ENCODE results near the gene PMP22. TPM values are rescaled to one million over a fixed set of nuclear protein-coding genes. Genes with fewer than 3 reads are reported as not detected.
A peak's percentile ranks its signal among the peaks of the same experiment; 100 is the strongest.

PMP22 gene
- total and polyA plus RNA-seq, 2 of the 13 experiments (the other 11 are each of a cell fraction or from before 2014, with no cell fraction given), result 5.7 to 6.2 TPM

DNA sequence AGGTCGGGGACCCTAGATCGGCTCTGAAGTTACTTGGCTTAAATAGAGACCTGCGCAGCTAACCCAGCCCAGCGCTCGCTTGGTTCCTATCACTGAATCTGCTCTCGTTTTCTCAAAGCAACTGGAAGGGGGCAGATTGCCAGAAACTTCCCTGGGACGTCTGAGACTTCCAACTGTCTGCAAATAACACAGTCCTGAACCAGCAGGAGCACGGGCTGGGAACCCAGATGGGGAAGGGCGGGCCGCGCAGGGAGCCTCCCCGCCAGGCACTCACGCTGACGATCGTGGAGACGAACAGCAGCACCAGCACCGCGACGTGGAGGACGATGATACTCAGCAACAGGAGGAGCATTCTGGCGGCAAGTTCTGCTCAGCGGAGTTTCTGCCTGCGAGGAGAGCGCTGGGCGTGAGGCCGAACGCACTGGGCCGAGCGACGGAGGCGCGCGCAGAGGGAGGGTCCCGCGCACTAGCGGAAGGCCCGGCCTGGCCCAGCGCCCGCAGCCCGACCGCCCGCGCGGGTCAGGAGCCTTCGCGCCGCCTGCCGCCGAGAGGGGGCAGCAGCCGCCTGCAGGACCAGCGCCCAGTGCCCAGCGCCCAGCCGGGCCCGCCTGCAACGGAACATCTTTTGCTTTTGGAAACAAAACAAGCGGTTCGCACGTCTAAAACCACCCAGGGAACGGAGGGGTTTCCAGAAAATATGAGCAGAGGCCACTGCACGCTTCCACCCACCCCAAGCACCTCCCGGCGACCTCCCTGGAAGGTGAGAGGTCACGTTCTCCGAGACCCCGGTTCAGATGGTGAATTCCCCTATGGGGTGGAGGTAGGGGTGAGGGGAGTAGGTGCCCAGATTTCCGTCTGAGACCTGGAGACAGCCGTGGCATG, 4.5 kb downstream of the PMP22 start (continued):
- TF ChIP-seq ZNF784 (CRISPR knock-in tag; IDR thresholded peaks at IDR 0.05; ENCODE audit: borderline replicate concordance) (peak; percentile 66; the same call in 1 of the 2 replicates), ONECUT2 (CRISPR knock-in tag; IDR thresholded peaks at IDR 0.05) (no peak), ZNF501 (CRISPR knock-in tag; IDR thresholded peaks at IDR 0.05) (no peak), ZNF556 (CRISPR knock-in tag; IDR thresholded peaks at IDR 0.05; ENCODE audit: borderline replicate concordance) (no peak), ATF7 (IDR thresholded peaks at IDR 0.05) (no peak), ATF7 (CRISPR knock-in tag; IDR thresholded peaks at IDR 0.05) (no peak), EHMT2 (IDR thresholded peaks at IDR 0.05; ENCODE audit: borderline replicate concordance, low read depth, low read length) (no peak), CEBPG (CRISPR knock-in tag; IDR thresholded peaks at IDR 0.05) (no peak), ZNF34 (CRISPR knock-in tag; IDR thresholded peaks at IDR 0.05; ENCODE audit: borderline replicate concordance) (no peak), SMYD3 (CRISPR knock-in tag; IDR thresholded peaks at IDR 0.05) (no peak), ZSCAN29 (CRISPR knock-in tag; conservative IDR thresholded peaks at IDR 0.05) (no peak), ZMYM2 (CRISPR knock-in tag; IDR thresholded peaks at IDR 0.05) (no peak), ZNF282 (IDR thresholded peaks at IDR 0.05; ENCODE audit: partially characterized antibody) (no peak), PCBP2 (optimal IDR thresholded peaks at IDR 0.05; ENCODE audit: low read depth, low read length, poor library complexity, severe bottlenecking) (no peak), SOX5 (CRISPR knock-in tag; IDR thresholded peaks at IDR 0.05; ENCODE audit: borderline replicate concordance) (no peak), KDM5A (IDR thresholded peaks at IDR 0.05; ENCODE audit: borderline replicate concordance, low read length) (0 out of 2 replicates have a peak, but pooled peaks have one; percentile 37), ZFP36L1 (CRISPR knock-in tag; IDR thresholded peaks at IDR 0.05) (no peak), PHB2 (IDR thresholded peaks at IDR 0.05; ENCODE audit: partially characterized antibody) (no peak)
- TF ChIP-seq, protein P1, sequence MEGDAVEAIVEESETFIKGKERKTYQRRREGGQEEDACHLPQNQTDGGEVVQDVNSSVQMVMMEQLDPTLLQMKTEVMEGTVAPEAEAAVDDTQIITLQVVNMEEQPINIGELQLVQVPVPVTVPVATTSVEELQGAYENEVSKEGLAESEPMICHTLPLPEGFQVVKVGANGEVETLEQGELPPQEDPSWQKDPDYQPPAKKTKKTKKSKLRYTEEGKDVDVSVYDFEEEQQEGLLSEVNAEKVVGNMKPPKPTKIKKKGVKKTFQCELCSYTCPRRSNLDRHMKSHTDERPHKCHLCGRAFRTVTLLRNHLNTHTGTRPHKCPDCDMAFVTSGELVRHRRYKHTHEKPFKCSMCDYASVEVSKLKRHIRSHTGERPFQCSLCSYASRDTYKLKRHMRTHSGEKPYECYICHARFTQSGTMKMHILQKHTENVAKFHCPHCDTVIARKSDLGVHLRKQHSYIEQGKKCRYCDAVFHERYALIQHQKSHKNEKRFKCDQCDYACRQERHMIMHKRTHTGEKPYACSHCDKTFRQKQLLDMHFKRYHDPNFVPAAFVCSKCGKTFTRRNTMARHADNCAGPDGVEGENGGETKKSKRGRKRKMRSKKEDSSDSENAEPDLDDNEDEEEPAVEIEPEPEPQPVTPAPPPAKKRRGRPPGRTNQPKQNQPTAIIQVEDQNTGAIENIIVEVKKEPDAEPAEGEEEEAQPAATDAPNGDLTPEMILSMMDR (CRISPR knock-in tag; IDR thresholded peaks at IDR 0.05), result peak; percentile 80
- TF ChIP-seq, protein P2, sequence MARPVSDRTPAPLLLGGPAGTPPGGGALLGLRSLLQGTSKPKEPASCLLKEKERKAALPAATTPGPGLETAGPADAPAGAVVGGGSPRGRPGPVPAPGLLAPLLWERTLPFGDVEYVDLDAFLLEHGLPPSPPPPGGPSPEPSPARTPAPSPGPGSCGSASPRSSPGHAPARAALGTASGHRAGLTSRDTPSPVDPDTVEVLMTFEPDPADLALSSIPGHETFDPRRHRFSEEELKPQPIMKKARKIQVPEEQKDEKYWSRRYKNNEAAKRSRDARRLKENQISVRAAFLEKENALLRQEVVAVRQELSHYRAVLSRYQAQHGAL (CRISPR knock-in tag; IDR thresholded peaks at IDR 0.05; ENCODE audit: not compliant biosample characterization), result no peak
- TF ChIP-seq, protein P3, sequence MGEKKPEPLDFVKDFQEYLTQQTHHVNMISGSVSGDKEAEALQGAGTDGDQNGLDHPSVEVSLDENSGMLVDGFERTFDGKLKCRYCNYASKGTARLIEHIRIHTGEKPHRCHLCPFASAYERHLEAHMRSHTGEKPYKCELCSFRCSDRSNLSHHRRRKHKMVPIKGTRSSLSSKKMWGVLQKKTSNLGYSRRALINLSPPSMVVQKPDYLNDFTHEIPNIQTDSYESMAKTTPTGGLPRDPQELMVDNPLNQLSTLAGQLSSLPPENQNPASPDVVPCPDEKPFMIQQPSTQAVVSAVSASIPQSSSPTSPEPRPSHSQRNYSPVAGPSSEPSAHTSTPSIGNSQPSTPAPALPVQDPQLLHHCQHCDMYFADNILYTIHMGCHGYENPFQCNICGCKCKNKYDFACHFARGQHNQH (CRISPR knock-in tag; IDR thresholded peaks at IDR 0.05), result no peak
- TF ChIP-seq, protein P4, sequence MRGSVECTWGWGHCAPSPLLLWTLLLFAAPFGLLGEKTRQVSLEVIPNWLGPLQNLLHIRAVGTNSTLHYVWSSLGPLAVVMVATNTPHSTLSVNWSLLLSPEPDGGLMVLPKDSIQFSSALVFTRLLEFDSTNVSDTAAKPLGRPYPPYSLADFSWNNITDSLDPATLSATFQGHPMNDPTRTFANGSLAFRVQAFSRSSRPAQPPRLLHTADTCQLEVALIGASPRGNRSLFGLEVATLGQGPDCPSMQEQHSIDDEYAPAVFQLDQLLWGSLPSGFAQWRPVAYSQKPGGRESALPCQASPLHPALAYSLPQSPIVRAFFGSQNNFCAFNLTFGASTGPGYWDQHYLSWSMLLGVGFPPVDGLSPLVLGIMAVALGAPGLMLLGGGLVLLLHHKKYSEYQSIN (CRISPR knock-in tag; IDR thresholded peaks at IDR 0.05; ENCODE audit: borderline replicate concordance), result no peak
- TF ChIP-seq, protein P5, sequence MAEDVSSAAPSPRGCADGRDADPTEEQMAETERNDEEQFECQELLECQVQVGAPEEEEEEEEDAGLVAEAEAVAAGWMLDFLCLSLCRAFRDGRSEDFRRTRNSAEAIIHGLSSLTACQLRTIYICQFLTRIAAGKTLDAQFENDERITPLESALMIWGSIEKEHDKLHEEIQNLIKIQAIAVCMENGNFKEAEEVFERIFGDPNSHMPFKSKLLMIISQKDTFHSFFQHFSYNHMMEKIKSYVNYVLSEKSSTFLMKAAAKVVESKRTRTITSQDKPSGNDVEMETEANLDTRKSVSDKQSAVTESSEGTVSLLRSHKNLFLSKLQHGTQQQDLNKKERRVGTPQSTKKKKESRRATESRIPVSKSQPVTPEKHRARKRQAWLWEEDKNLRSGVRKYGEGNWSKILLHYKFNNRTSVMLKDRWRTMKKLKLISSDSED (CRISPR knock-in tag; IDR thresholded peaks at IDR 0.05), result no peak

All from HepG2 (cell line).